GM12891 (cell line): ENCODE results near the gene PTPN7.

ENCODE experiments used
- DNase-seq: peaks from one replicate; pipeline ENCODE4 v3.0.0; 2011; ENCODE audit warnings: low spot score; ENCODE audit not compliant: insufficient read length
- FAIRE-seq: peaks from 2 replicates; lab custom pipeline; 2011; peaks lifted over from hg19 to GRCh38; lab: Jason Lieb, UNC
- PAX5 ChIP-seq: IDR thresholded peaks from 2 replicates; pipeline ENCODE4 v1.6.1; 2011; ENCODE audit warnings: low read length, moderate library complexity, mild to moderate bottlenecking; ENCODE audit not compliant: insufficient read depth, severe bottlenecking
- POLR2A ChIP-seq: IDR thresholded peaks from 2 replicates; pipeline ENCODE4 v1.6.1; 2011; ENCODE audit warnings: low read depth, low read length, control low read depth
- POLR2AphosphoS5 ChIP-seq: IDR thresholded peaks from 2 replicates; pipeline ENCODE4 v1.6.1; 2011; ENCODE audit warnings: low read depth, low read length, control low read depth
- POU2F2 ChIP-seq: IDR thresholded peaks from 2 replicates; pipeline ENCODE4 v1.6.1; 2011; ENCODE audit warnings: low read depth, mild to moderate bottlenecking, control low read depth, low read length, moderate library complexity
- SPI1 ChIP-seq: IDR thresholded peaks from 2 replicates; pipeline ENCODE4 v1.6.1; 2011; ENCODE audit warnings: low read depth, low read length, control low read depth
- TAF1 ChIP-seq: IDR thresholded peaks from 2 replicates; pipeline ENCODE4 v1.6.1; 2011; ENCODE audit warnings: low read depth, low read length, control low read depth

PTPN7 gene

GRCh38 chr1:202106340-202107254 lies 53.8 kb downstream of the PTPN7 start:
- DNase-seq (no peak), FAIRE-seq (no peak)
- TF ChIP-seq PAX5: no peak
- no peak for TF ChIP-seq TAF1
- no peak for TF ChIP-seq POLR2A
- no peak for TF ChIP-seq SPI1
- no peak for TF ChIP-seq POU2F2
- TF ChIP-seq POLR2AphosphoS5: no peak

- DNase-seq: no peak
- TF ChIP-seq POLR2A (no peak), TAF1 (no peak), POU2F2 (no peak), PAX5 (no peak), POLR2AphosphoS5 (no peak), SPI1 (no peak)
- no peak for FAIRE-seq
Measured at GRCh38 chr1:202105571-202106339, 54.6 kb downstream of the PTPN7 start.

- TF ChIP-seq POU2F2: no peak
- TF ChIP-seq POLR2A: no peak
- TF ChIP-seq POLR2AphosphoS5: no peak
- no peak for TF ChIP-seq PAX5
- no peak for TF ChIP-seq TAF1
- TF ChIP-seq SPI1: no peak
- no peak for DNase-seq
- FAIRE-seq: no peak
Measured at GRCh38 chr1:202104073-202104472, 56.3 kb downstream of the PTPN7 start.

- DNase-seq (no peak), FAIRE-seq (no peak)
- TF ChIP-seq POLR2AphosphoS5 (no peak), POU2F2 (no peak), SPI1 (no peak), TAF1 (no peak), POLR2A (no peak), PAX5 (no peak)
Measured at GRCh38 chr1:202101184-202101583, 59.2 kb downstream of the PTPN7 start.
